ENCODE measurements around the gene UGT1A7. TPM values are rescaled to one million over a fixed set of nuclear protein-coding genes. Genes with fewer than 3 reads are reported as not detected.

Gene UGT1A7
- total RNA-seq, 1 donor from 2014 or later: not detected

GRCh38 chr2:233803292-233803911 is 121.7 kb downstream of the UGT1A7 start:
- TF ChIP-seq CTCF (IDR thresholded peaks at IDR 0.05): no peak
- no peaks in the 10 kb centered on the region for H3K36me3 Mint-ChIP-seq (ENCODE audit: low read depth)

GRCh38 chr2:233803994-233804393 is 122.3 kb downstream of the UGT1A7 start:
- no peak for TF ChIP-seq CTCF (IDR thresholded peaks at IDR 0.05)
- Mint-ChIP-seq H3K27me3 (peaks cover 16% of the 10 kb centered on the region), H3K36me3 (ENCODE audit: low read depth) (no peaks in the 10 kb centered on the region), H3K4me1 (no peaks in the 10 kb centered on the region), H3K4me3 (no peak overlapping the region), H3K27ac (no peak overlapping the region), H3K9me3 (peaks cover 2% of the 10 kb centered on the region)
- CTCF ChIA-PET: no interaction called here
- DNase-seq: no peak
- POLR2A ChIA-PET: no interaction called here
- intact Hi-C loops (cut with micrococcal nuclease): no loop called here
- ATAC-seq (ENCODE audit: low read depth): no peak

More at GRCh38 chr2:233803292-233803911, 121.7 kb downstream of the UGT1A7 start:
- ATAC-seq (ENCODE audit: low read depth): no peak
- H3K27me3 Mint-ChIP-seq: peaks cover 16% of the 10 kb centered on the region
- no peaks in the 10 kb centered on the region for H3K4me1 Mint-ChIP-seq
- ChIA-PET POLR2A (no interaction called here), CTCF (no interaction called here)
- DNase-seq: no peak
- intact Hi-C loops (cut with micrococcal nuclease): no loop called here
- peaks cover 2% of the 10 kb centered on the region for H3K9me3 Mint-ChIP-seq
- no peak overlapping the region for H3K4me3 Mint-ChIP-seq
- H3K27ac Mint-ChIP-seq: no peak overlapping the region

GRCh38 chr2:233807215-233807865 is 125.6 kb downstream of the UGT1A7 start:
- no peak overlapping the region for H3K4me3 Mint-ChIP-seq
- H3K4me1 Mint-ChIP-seq: no peaks in the 10 kb centered on the region
- H3K27me3 Mint-ChIP-seq: peaks cover 17% of the 10 kb centered on the region
- intact Hi-C loops (cut with micrococcal nuclease): no loop called here
- no peak for TF ChIP-seq CTCF (IDR thresholded peaks at IDR 0.05)
- POLR2A ChIA-PET: no interaction called here
- no peak overlapping the region for H3K27ac Mint-ChIP-seq
- DNase-seq: no peak
- no peak for ATAC-seq (ENCODE audit: low read depth)
- CTCF ChIA-PET: no interaction called here
- H3K36me3 Mint-ChIP-seq (ENCODE audit: low read depth): no peaks in the 10 kb centered on the region
- no peaks in the 10 kb centered on the region for H3K9me3 Mint-ChIP-seq

- ChIA-PET POLR2A (no interaction called here), CTCF (no interaction called here)
- no peaks in the 10 kb centered on the region for H3K9me3 Mint-ChIP-seq
- intact Hi-C loops (cut with micrococcal nuclease): no loop called here
- no peak overlapping the region for H3K4me3 Mint-ChIP-seq
- peaks cover 9% of the 10 kb centered on the region for H3K27me3 Mint-ChIP-seq
- DNase-seq (peak; percentile 5), ATAC-seq (ENCODE audit: low read depth) (no peak)
- no peak overlapping the region for H3K27ac Mint-ChIP-seq
- no peaks in the 10 kb centered on the region for H3K36me3 Mint-ChIP-seq (ENCODE audit: low read depth)
- no peaks in the 10 kb centered on the region for H3K4me1 Mint-ChIP-seq
- TF ChIP-seq CTCF (IDR thresholded peaks at IDR 0.05): no peak
Observed at GRCh38 chr2:233807966-233808935, 126.5 kb downstream of the UGT1A7 start.

- no peak for TF ChIP-seq CTCF (IDR thresholded peaks at IDR 0.05)
- H3K9me3 Mint-ChIP-seq: no peaks in the 10 kb centered on the region
- POLR2A ChIA-PET: no interaction called here
- no peaks in the 10 kb centered on the region for H3K36me3 Mint-ChIP-seq (ENCODE audit: low read depth)
- CTCF ChIA-PET: no interaction called here
- no peak overlapping the region for H3K4me3 Mint-ChIP-seq
- H3K4me1 Mint-ChIP-seq: no peaks in the 10 kb centered on the region
- DNase-seq (peak; percentile 1), ATAC-seq (ENCODE audit: low read depth) (no peak)
- H3K27ac Mint-ChIP-seq: no peak overlapping the region
- peaks cover 6% of the 10 kb centered on the region for H3K27me3 Mint-ChIP-seq
- intact Hi-C loops (cut with micrococcal nuclease): no loop called here
Observed at GRCh38 chr2:233810385-233810784, 128.7 kb downstream of the UGT1A7 start.
